GM12873 (cell line): Measurements from ENCODE around the gene PANX2.

Source experiments
- TF ChIP-seq, protein P1 (sequence below): IDR thresholded peaks from 2 replicates; pipeline ENCODE4 v1.5.1; 2012; ENCODE audit warnings: low read depth, mild to moderate bottlenecking, moderate library complexity, low read length, control low read depth; ENCODE audit not compliant: insufficient read depth; ENCODE audit errors: missing control alignments

The PANX2 gene

DNA sequence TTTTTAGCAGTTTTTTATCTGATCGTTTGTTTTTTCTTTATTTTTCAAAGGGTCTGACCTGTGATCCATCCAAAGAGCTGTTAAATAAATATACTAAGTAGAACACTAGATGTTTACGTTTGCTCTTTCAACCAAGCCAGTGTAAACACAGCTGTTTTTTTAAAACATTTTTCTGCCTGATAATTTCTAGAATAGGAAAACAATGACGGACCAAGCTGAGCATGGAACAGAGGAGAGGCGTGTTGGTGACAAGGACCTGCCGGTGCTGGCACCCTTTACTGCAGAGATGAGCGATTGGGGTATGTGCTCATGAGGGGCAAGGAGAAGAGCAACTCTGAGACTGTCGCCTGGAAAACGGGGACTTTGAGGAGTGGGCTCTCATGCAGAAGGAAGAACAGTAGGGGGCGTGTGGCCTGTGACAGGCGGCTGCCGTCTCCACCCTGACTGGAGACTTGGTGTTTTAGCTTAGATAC lies 28.6 kb upstream of the PANX2 start:
- TF ChIP-seq, protein P1, sequence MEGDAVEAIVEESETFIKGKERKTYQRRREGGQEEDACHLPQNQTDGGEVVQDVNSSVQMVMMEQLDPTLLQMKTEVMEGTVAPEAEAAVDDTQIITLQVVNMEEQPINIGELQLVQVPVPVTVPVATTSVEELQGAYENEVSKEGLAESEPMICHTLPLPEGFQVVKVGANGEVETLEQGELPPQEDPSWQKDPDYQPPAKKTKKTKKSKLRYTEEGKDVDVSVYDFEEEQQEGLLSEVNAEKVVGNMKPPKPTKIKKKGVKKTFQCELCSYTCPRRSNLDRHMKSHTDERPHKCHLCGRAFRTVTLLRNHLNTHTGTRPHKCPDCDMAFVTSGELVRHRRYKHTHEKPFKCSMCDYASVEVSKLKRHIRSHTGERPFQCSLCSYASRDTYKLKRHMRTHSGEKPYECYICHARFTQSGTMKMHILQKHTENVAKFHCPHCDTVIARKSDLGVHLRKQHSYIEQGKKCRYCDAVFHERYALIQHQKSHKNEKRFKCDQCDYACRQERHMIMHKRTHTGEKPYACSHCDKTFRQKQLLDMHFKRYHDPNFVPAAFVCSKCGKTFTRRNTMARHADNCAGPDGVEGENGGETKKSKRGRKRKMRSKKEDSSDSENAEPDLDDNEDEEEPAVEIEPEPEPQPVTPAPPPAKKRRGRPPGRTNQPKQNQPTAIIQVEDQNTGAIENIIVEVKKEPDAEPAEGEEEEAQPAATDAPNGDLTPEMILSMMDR: no peak

DNA sequence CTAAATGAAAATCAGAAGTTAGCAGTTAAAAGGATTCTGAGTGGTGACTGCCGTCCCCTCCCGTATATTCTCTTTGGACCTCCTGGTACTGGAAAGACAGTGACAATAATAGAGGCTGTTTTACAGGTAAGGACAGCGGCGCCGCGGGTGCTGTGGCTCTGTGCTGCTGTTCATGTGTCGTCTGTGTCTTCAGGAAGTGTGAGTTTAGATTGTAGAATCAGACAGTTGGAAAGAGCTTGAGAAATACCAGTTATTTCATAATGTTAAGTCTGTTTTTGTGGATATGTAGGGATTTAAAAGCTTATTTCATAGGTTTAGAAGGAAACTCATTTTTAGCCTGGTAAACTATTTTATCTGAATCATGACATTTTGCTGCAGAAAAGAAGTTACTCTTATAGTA lies 27.4 kb upstream of the PANX2 start:
- TF ChIP-seq, protein P1: no peak

GRCh38 chr22:50144005-50144614 lies 26.4 kb upstream of the PANX2 start:
- TF ChIP-seq, protein P1: no peak

DNA sequence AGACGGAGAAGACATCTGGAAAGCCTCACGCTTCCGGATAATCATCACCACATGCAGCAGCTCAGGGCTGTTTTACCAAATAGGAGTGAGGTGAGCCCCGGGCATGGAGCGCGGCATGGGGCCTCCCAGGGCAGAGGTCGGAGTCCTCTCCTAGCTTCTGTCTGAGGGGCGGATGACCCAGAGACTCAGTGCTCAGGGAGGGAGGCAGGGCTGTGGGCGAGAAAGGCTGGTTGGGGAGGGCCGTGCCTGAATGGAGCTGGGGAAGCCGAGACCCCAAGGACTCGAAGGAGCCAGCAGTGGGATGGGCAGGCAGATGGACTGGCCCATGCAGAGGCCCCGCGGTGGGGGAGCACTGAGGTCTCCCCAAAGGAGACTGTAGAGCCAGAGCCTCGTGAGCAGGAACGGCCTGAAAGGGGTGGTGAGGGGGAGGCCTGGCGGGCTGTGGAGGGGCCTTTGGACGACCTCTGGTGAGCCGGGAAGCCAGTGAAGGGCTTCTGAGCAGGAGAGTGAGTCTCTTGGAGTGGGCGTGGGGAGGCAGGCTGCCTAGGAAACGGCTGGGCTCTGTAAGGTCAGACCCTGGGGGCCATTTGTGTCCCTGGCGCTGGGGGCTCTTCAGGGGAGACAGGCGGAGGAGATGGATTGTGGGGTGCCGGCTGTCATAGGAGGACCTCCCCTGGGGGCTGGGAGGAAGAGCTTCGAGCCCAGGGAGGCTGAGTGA lies 24.7 kb upstream of the PANX2 start:
- TF ChIP-seq, protein P1: no peak

- TF ChIP-seq, protein P1: no peak
These were observed 23.9 kb upstream of the PANX2 start for GRCh38 chr22:50146439-50147238.

GRCh38 chr22:50148166-50148500 lies 22.4 kb upstream of the PANX2 start:
- TF ChIP-seq, protein P1: no peak
